ENCODE data around the gene RPRD1B.
A peak's percentile ranks its signal among the peaks of the same experiment; 100 is the strongest.
"Not testable (repeated sequence)": the region's sequence is repeated elsewhere in the genome, so short reads cannot be mapped to it uniquely, and the experiment has no call there.

Gene RPRD1B

DNA sequence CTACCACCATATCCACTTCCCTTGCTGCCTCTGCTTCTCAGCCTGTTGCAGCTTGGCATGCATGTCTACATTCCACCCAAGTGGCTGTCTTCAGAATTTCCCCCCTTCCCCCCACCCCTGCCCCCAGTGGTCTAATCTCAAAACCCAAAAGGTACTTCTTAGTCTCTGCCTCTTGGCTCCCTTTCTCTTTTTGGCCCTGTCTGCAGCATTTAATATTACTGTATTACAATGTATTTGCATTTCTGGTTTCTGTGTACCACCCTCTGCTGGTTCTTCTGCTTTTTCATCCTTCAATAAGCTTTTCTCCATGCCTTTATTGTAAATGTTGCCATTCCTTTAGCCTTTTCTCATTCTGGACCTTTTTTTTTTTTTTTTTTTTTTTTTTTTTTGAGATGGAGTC lies 43.0 kb downstream of the RPRD1B start:
- DNase-seq: no peak

DNA sequence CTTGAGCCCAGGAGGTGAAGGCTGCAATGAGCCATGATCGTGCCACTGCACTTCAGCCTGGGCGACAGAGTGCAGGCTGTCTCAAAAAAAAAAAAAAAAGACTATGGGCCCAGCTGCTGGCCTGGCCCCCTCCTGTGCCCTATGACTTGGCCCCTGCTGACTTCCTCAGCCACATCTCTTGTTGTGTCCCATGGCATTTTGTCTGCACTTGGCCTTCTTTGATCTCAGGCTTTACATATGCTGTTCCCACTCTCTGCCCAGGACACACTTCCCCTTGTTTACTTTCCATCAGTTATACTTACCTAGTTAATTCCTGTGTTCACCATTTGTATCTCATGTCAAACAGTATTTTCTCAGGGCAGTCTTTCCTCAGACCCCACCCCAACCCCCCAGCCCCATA lies 44.5 kb downstream of the RPRD1B start:
- DNase-seq: no peak

DNA sequence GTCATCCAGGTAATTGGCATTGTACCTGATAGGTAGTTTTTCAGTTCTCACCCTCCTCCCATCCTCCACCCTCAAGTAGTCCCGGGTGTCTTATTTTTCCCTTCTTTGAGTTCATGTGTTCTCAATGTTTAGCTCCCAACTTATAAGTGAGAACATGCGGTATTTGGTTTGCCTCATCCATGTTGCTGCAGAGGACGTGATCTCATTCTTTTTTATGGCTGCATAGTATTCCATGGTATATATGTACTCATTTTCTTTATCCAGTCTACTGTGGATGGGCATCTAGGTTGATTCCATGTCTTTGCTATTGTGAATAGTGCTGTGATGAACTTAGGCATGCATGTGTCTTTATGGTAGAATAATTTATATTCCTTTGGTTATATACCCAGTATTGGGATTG lies 45.8 kb downstream of the RPRD1B start:
- DNase-seq: no peak

DNA sequence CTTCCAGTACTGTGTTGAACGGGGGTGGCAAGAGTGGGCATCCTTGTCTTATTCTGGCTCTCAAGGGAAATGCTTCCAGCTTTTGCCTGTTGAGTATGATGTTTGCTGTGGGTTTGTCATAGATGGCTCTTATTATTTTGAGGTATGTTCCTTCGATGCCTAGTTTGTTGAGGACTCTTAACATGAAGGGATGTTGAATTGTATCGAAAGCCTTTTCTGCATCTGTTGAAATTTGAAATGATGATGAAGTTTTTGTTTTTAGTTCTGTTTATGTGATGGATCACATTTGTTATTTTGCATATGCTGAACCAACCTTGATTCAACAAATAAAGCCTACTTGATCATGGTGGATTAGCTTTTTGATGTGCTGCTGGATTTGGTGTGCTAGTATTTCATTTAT lies 48.0 kb downstream of the RPRD1B start:
- DNase-seq: no peak

DNA sequence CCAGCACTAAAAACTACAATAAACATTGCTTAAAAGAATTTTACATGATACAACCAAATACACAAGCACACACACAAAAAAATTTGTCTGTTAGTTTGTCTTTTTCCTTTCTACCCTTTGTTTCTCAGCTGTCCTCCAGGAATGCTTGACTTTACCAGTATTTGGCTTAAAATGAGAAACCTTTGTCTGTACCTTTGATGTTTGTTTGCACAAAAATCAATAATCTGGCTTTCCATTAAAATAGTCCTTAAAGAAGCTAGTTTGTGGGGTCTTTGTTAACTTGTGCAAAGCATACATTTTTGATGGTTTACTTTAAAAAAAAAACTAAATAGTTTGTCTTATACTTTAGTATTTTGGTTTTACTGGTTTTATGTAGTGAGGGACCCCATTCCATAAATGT lies 49.3 kb downstream of the RPRD1B start:
- DNase-seq: no peak

DNA sequence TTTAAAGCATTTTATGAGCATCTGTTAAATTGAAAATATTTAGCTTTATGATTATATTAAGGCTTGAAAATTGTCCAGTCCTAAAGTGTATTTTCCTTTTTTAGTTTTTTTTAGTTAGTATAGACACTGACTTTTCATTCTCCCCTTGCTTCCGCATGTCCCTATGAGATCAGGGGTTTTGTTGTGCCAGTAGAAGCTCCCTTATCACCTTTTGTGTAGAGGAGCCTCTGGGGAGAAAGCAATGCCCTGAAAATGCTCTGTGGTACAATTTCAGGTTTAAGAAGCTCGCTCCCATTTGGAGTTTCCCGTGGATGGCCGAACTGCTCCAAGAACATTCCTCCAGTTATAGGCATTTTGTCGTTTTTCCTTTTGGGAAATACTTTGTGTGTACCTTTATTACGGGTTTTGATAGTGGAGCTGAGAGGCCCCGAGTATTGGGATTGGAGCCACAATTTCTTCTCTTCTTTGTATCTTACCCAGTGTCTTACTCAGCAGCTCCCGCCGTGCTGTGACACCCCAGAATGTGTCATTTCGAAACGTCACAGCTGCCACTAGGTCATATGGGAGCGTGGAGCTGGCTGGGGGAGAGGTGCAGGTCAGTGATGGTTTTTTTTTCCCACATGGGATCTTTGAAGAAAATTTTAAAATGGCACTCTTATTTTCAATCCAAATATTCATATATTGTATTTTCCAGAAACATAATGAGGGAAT lies 49.9 kb downstream of the RPRD1B start:
- no peak for DNase-seq

DNA sequence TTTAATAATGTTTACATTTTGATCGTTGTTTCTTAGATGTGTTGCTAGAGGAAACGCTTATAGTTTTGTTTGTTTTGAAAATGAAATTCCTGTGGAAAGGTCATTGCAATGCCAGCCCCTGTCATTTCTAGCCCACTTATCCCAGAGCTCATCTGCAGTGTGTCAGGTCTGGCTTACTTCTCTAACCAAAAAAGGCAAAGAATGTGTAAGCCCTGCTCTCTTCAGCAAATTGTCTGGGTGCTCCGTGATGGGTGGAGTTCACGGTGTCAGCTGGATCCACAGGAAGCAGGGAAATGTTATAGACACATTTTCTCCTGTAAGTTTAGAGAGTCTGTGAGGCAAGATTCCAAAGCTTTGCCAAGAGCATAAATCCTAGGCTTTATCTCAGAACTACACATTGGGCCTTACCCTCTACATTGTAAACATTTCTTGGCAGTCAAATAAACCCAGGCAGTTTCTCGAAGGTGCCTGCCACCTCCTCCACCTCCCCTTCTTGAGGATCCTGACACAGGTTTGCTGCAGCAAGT lies 50.9 kb downstream of the RPRD1B start:
- DNase-seq: no peak

DNA sequence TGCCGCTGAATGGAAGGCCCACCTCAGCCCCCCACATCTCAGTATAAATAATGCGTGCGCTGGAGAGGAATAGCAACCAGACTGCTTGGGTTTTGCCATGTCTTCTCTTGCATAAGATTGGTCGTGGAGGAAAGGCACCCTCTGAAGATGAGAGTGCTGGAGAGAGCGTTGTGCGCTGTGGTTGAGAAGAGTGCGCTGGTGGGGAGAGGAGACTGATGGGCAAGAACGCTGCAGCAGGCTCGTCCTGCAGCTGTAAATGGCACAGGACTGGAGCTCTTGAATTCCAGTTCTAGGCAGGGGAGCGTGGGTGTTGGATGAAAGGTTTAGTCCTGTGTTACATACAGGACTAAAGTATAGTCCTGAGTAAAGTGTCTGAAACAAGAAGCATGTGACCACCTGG lies 51.5 kb downstream of the RPRD1B start:
- DNase-seq: no peak

DNA sequence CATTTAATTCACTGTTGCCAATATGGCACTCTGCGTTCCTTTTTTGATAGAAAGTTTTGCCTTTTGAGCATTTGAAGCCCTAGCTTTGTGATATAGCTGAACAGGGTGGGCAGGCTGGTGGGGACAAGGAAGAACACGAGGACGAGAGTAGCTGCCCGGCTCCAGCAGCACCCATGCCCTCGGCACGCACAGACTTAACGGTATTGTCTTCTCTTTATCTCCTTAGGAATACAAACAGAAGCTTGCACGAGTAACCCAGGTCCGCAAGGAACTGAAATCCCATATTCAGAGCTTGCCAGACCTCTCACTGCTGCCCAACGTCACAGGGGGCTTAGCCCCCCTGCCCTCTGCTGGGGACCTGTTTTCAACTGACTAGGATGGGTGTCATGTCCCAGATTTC lies 56.0 kb downstream of the RPRD1B start:
- DNase-seq: no peak

DNA sequence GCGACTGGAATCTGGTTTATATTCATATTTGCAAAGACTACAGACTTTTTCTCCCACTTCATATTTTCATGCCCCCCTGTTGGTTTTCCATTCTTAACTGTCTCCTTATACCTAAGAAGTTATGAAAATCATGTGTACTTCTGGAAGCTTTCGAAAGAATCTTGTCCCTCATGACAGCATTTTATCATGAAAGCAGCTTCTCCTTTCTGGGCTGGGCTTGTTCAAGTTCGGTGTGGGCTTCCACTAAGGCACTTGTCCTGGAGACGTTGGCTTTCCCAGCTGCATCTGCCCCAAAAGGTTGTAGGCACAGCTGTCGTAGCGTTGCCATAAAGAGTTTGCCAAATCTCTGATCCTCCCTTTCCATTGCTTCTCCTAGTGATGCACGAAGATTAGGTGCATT lies 56.5 kb downstream of the RPRD1B start:
- no peak for DNase-seq

DNA sequence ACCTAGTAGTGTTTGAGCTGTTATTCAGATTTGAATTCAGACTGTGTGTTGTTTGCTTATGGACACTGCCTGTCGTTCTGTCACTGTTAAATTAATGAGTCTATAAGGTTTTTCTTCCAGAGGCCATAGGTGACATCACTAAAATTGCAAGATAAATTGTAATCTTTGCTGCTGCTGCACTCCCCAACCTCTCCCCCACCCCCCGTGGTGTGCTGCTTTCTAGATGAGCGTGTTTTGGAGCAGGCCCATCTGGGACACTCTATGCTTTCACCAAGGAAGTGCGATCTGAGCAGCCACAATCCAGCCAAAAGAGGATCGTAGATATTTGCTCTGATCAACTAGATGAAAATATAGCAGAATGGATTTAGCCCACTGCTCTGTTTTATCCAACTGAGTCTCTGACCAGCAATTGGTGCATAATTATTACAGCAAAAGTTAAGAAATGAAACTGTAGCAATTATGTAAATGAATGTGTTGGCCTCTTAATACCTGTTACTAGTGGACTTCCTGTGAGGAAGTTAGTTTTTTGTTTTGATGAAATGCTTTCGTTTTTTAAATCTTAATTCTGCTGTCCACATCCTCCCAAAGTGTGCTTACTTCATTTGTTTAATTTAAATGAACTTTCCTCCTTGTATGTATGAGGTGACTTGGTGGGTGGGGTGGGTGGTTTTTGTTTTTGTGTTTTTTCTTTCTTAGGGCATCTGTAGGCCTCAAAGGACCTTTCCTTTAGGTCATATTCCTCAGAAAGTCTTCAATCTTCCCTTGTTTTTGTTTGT lies 58.1 kb downstream of the RPRD1B start:
- no peak for DNase-seq

DNA sequence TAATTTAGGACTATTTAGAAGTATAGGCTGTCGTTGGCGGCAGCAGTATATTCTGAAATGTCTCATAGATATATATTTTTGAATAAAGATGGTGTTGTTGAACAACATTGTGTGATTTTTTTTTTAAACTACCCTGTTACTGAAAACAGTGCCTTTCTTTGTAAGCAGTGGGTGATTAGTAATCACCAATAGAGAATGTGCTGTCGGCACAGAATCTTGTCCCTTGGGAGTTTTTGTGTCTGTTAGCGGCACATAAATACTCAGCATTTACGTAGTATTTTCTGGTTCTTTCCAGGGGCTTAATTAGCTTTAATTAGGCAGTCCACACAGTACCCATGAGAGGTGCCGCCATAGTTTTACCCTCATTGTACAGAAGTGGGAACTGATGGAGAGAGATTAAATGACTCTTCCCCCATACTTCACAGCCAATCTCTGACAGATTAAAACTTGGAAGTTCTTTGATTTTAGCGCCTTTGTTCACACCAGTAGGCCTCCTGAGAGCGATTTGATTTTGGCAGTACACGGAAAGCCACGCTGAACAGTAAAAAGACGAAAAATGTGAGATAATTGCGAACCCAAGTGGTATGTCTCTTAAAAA lies 58.8 kb downstream of the RPRD1B start:
- no peak for DNase-seq

DNA sequence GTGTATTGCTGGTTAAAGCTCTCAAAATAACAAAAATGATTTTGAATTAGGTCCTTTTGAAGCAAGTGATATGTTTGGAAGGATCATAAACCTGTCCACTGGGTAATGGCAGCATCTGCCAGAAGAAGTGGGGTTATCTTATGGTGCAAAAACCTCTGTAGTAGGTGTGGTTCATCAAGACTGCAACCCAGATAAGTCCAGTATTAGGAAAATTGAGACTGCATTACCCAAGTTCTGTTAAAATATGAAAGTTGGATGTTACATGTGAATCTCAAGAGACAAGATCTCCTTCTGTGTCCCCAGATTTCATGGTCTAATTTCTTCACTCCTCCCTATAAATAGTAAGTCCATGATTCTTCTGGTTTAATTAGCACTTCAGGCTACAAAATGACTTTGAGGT lies 59.4 kb downstream of the RPRD1B start:
- DNase-seq: no peak

DNA sequence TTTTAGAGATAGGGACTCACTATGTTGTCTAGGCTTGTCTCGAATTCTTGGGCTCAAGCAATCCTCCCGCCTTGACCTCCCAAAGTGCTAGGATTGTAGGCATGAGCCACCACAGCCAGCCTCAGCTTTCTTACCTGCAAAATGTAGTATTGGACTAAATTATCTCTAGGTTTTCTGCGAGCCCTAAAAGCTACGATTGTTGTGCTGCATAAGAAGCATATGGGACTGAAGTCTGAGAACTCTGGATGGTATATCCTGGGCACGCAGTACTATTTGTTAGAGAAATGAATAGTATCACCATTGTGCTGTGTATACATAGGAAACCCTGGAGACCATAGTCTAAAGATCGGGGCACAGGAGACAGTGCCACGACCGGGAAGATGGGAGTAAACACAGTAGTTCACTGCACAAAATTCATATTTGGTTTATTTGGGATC lies 60.1 kb downstream of the RPRD1B start:
- no peak for DNase-seq

DNA sequence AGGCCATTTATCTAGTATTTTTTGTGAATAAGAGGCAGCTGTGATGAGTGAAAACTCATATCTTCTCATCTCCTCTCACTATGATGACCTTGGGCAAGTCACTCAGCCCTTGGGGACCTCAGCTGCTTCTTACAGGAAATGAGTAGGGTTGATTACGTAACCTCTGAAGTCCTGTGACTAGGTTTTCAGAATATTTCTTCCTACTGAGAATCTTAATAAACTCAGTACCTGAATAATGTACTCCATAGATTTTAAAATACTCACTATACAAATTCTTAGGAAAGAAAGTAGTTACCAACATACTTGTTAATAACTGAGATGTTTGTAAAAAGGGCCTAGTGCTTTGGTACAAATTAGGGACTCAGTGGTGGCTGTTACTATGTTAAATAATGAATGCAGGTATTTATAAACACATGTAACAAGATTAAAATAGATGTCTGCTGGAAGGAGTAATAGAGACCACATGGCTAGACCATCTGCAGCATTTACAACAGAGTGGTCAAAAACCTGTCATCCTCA lies 60.9 kb downstream of the RPRD1B start:
- DNase-seq: peak; percentile 32

DNA sequence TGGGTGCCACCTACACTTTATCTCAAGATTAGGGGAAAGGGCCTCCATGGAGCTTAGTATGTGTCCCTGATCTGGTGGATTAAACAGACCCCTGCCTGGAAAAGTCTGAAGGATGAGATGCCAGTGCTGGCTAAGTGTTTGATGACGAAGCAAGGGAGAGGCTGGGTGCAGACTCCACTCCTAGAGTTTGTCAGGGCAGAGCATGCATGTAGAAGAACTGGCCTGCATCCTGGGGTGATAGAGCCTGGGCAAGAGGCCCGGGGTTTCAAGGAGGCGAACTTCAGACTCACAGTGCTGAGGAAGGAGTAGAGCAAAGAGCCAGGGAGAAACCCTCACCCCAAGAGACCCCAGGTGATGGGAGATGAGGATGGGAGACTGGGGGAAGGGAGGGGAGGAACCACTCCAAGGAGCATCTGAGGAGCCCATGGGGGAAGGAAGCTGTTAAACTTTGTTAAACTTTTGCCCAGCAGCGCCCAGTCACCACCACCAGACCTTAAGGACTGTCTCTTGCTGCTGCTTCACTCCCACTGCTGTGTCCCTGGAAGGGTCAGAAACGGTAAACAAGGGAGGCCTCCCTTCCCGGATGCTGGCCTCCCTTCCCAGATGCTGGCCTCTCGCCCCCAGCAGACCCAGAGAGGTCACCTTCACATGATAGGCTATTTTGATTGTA lies 61.6 kb downstream of the RPRD1B start:
- DNase-seq: no peak

DNA sequence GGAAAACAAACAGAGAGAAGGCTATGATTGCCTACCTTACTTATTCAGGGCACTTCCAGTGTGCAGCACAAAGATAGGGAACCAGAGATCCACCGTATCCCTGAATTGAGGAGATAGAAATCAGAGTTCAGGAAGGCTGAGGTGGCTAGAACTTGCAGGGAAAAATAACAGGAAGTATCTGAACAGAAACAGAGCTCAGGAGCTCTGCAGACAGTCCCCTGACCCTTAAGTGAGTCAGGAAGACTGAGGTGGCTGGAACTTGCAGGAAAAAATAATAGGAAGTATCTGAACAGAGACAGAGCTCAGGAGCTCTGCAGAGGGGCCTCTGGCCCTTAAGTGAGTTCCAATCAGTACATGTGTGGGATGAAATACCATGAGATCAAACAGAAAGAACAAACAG lies 65.4 kb downstream of the RPRD1B start:
- no peak for DNase-seq

DNA sequence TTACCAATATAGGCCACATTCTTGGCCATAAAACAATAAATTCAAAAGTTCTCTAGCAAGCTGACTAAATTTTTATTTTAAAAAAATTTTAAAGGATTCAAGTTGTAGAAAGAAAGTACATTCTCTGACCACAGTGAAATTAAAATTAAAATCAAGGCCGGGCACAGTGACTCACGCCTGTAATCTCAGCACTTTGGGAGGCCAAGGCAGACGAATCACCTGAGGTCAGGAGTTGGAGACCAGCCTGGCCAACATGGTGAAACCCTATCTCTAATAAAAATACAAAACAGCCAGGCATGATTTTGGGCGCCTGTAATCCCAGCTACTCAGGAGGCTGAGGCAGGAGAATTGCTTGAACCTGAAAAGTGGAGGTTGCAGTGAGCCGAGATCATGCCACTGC lies 68.7 kb downstream of the RPRD1B start:
- not testable (repeated sequence) for DNase-seq

DNA sequence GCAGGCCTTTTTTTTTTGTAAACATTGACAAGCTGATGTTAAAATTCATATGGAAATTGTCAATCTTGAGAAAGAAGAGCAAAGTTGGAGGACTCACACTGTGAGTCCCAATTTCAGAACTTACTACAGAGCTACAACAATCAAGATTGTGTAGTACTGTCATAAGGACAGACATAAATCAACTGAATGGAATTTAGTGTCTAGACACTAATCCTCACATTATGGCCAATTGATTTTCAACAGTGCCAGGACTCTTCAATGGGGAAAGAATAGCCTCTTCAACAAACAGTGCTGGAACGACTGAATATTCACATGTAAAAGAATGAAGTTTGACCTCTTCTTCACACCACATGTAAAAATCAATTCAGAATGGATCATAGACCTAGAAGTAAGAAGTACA lies 70.7 kb downstream of the RPRD1B start:
- DNase-seq: no peak

DNA sequence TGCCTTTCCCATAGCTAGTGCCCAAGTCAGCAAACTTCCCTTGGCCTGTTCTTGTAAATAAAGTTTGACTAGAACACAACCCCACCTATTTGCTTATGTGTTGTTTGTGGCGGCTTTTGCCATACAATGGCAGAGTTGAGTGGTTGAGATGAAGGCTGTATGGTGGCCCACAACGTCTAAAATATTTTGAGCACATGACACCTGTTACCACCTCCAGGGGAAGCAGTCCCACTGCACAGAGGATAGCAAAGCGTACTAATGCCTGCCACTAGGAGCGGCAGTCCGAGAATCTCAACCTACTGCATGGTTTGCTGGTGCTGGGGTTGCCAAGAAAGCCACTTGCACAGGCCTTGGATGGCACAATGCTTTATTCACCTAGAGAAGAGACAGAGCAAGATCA lies 72.9 kb downstream of the RPRD1B start:
- DNase-seq: no peak

DNA sequence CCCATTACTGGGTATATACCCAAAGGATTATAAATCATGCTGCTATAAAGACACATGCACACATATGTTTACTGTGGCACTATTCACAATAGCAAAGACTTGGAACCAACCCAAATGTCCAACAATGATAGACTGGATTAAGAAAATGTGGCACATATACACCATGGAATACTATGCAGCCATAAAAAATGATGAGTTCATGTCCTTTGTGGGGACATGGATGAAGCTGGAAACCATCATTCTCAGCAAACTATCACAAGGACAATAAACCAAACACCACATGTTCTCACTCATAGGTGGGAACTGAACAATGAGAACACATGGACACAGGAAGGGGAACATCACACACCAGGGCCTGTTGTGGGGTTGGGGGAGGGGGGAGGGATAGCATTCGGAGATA lies 73.8 kb downstream of the RPRD1B start:
- DNase-seq: not testable (repeated sequence)

DNA sequence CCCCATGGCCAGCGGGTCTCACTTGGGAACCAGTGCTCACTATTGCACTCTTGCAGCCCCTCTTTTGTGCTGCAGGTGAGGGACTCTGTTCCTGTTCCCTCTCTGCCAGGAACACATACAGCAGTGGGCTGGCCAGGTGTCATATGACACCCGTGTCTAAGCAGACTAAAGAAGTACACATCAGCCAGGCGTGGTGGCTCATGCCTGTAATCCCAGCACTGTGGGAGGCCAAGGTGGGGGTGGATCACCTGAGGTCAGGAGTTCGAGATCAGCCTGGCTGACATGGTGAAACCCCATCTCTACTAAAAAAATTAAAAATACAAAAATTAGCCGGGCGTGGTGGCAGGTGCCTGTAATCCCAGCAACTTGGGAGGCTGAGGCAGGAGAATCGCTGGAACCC lies 74.4 kb downstream of the RPRD1B start:
- DNase-seq: not testable (repeated sequence)

DNA sequence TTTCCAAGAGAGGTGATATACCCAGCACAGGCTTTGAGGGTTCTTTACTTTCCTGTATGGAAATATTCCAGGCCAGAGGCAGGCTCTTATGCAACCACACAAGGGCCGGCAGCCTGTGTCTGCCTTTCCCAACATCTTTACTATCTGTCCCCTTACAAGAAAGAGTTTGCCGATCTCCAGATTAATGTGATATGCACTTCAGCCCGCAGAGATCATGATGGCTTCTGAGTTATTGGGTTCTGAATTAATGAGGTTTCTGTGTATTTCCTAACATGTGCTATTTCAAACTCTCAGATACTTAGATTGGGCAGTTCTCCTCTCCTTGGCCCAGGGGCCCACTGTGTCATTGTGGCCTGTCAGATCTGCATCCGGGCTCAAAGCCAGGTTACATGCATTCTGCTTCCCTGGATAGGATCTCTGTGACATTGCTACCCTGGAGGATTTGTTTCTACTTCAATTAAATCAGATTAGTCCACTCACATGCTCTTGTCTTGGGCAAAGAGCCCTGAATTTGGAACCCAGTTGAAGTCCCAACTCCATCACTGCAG lies 75.0 kb downstream of the RPRD1B start:
- no peak for DNase-seq
